PC-3 (cell line): ENCODE measurements around the gene PEAK3. TPM values are rescaled to one million over a fixed set of nuclear protein-coding genes. Genes with fewer than 3 reads are reported as not detected.

Source experiments
- ATAC-seq: fragments of 200-7000 bp; cut with Tn5 transposase; 2 replicates; pipeline ENCODE4 v1.9.1; 2020; ENCODE audit warnings: mild to moderate bottlenecking, moderate library complexity
- BruUV-seq: library from RNA; stranded (reverse); fragments of 400-500 nt; replicated peaks from 2 replicates; lab custom pipeline; 2021; lab: Mats Ljungman, UMichigan
- CTCF ChIA-PET: fragments of 300-600 bp; sonication (Branson Sonifier 250); formaldehyde crosslinking; loops from one replicate; lab custom pipeline; 2022; ENCODE audit warnings: antibody characterized with exemption; lab: Charles Lee
- POLR2A ChIA-PET: fragments of 300-600 bp; sonication (Branson Sonifier 250); formaldehyde crosslinking; loops from one replicate; lab custom pipeline; 2022; ENCODE audit warnings: antibody characterized with exemption; ENCODE audit not compliant: unreplicated experiment; lab: Charles Lee
- DNase-seq: peaks from one replicate; pipeline ENCODE4 v3.0.0-alpha.2; 2015
- H2AFZ ChIP-seq: fragments of 300-600 bp; sonication (generic); 2 replicates; pipeline ENCODE4 v1.6.0; 2016; ENCODE audit warnings: antibody characterized with exemption, low read length
- H3F3A ChIP-seq: fragments of 300-600 bp; sonication (generic); one replicate; pipeline ENCODE4 v1.6.0; 2017; ENCODE audit warnings: antibody characterized with exemption, low read length, control low read depth, mild to moderate bottlenecking; ENCODE audit not compliant: unreplicated experiment
- H3K27ac ChIP-seq: fragments of 300-600 bp; sonication (generic); 2 replicates; pipeline ENCODE4 v1.5.1; 2016; ENCODE audit warnings: mild to moderate bottlenecking, low read length
- H3K27me3 ChIP-seq: fragments of 300-600 bp; sonication (generic); 2 replicates; pipeline ENCODE4 v1.6.1; 2016; ENCODE audit warnings: low read length, mixed read lengths
- H3K36me3 ChIP-seq: fragments of 300-600 bp; sonication (generic); 2 replicates; pipeline ENCODE4 v1.6.1; 2016; ENCODE audit warnings: low read depth, mixed run types, low read length, mixed read lengths
- H3K4me1 ChIP-seq: fragments of 300-600 bp; sonication (generic); 2 replicates; pipeline ENCODE4 v1.5.1; 2016; ENCODE audit warnings: low read length; ENCODE audit not compliant: insufficient read depth
- H3K4me2 ChIP-seq: fragments of 300-600 bp; sonication (generic); 2 replicates; pipeline ENCODE4 v1.6.0; 2016; ENCODE audit warnings: low read length
- H3K4me3 ChIP-seq: fragments of 300-600 bp; sonication (generic); 2 replicates; pipeline ENCODE4 v1.5.1; 2016; ENCODE audit warnings: mild to moderate bottlenecking, low read length, mixed read lengths
- H3K79me2 ChIP-seq: fragments of 300-600 bp; sonication (generic); 2 replicates; pipeline ENCODE4 v1.6.1; 2017; ENCODE audit warnings: low read length, mixed read lengths
- H3K9ac ChIP-seq: fragments of 300-600 bp; sonication (generic); 2 replicates; pipeline ENCODE4 v1.6.0; 2016; ENCODE audit warnings: mild to moderate bottlenecking, low read length
- H3K9me2 ChIP-seq: fragments of 300-600 bp; sonication (generic); replicated peaks from 2 replicates; pipeline ENCODE4 v1.6.1; 2016; ENCODE audit warnings: mixed run types, low read length, mixed read lengths
- H3K9me3 ChIP-seq: fragments of 300-600 bp; sonication (generic); 2 replicates; pipeline ENCODE4 v1.6.1; 2016; ENCODE audit warnings: low read length, mixed read lengths
- H4K20me1 ChIP-seq: fragments of 300-600 bp; sonication (generic); 2 replicates; pipeline ENCODE4 v1.6.1; 2016; ENCODE audit warnings: low read length, mixed read lengths
- CTCF ChIP-seq: fragments of 300-600 bp; sonication (generic); conservative IDR thresholded peaks from 2 replicates; pipeline ENCODE4 v1.5.1; 2017; ENCODE audit warnings: antibody characterized with exemption, low read depth, mild to moderate bottlenecking, low read length
- EZH2 ChIP-seq: fragments of 300-600 bp; sonication (generic); IDR thresholded peaks from one replicate; pipeline ENCODE4 v1.6.1; 2017; ENCODE audit warnings: antibody characterized with exemption, mild to moderate bottlenecking, low read length; ENCODE audit not compliant: unreplicated experiment
- EZH2phosphoT487 ChIP-seq: fragments of 300-600 bp; sonication (generic); IDR thresholded peaks from 2 replicates; pipeline ENCODE4 v1.6.1; 2018; ENCODE audit warnings: mild to moderate bottlenecking, antibody characterized with exemption, low read length, borderline replicate concordance
- intact Hi-C: fragments of 100-400 bp; cut with micrococcal nuclease; formaldehyde crosslinking; loops from 2 replicates; pipeline ENCODE4 v1.9.0; 2023
- total RNA-seq: library from RNA; depleted of rRNA; stranded (reverse); fragments of >200 nt; gene quantifications from 2 replicates; pipeline ENCODE4 v1.2.3, GENCODE V29; 2014

PEAK3 gene
- total RNA-seq, 1 experiment from 2014 or later, result not detected

- no peaks in the 10 kb centered on the region for H3K36me3 ChIP-seq
- ChIA-PET CTCF (no interaction called here), POLR2A (no interaction called here)
- no peak overlapping the region for H3K4me3 ChIP-seq
- ATAC-seq, result no peak
- H3K4me2 ChIP-seq, result no peak overlapping the region
- H3K9me2 ChIP-seq, result no peaks in the 10 kb centered on the region
- TF ChIP-seq EZH2 (no peak), CTCF (no peak), EZH2phosphoT487 (no peak)
- intact Hi-C loops, result no loop called here
- H4K20me1 ChIP-seq, result no peaks in the 10 kb centered on the region
- H2AFZ ChIP-seq, result no peak overlapping the region
- H3K79me2 ChIP-seq, result no peaks in the 10 kb centered on the region
- H3K27me3 ChIP-seq, result no peaks in the 10 kb centered on the region
- H3K27ac ChIP-seq, result no peak overlapping the region
- no peak overlapping the region for H3K9ac ChIP-seq
- H3F3A ChIP-seq, result no peaks in the 10 kb centered on the region
- no peaks in the 10 kb centered on the region for H3K4me1 ChIP-seq
- no TSS peak for BruUV-seq
- no peak for DNase-seq
- H3K9me3 ChIP-seq, result no peaks in the 10 kb centered on the region
These were observed 18.6 kb upstream of the PEAK3 start for GRCh38 chr19:2300533-2300932.

- H3K9ac ChIP-seq, result no peak overlapping the region
- peaks cover 2% of the 10 kb centered on the region; the same call in 1 of the 2 replicates for H3K27me3 ChIP-seq
- ATAC-seq (no peak), DNase-seq (no peak)
- TF ChIP-seq EZH2phosphoT487, result no peak
- TF ChIP-seq EZH2, result no peak
- TF ChIP-seq CTCF, result no peak
- H3K4me3 ChIP-seq, result no peak overlapping the region
- no peaks in the 10 kb centered on the region for H3K9me2 ChIP-seq
- ChIA-PET CTCF (no interaction called here), POLR2A (no interaction called here)
- intact Hi-C loops, result no loop called here
- no TSS peak for BruUV-seq
- no peaks in the 10 kb centered on the region for H4K20me1 ChIP-seq
- H3K9me3 ChIP-seq, result no peaks in the 10 kb centered on the region
- no peak overlapping the region for H3K4me2 ChIP-seq
- no peak overlapping the region for H2AFZ ChIP-seq
- H3K36me3 ChIP-seq, result no peaks in the 10 kb centered on the region
- H3K4me1 ChIP-seq, result no peaks in the 10 kb centered on the region
- no peaks in the 10 kb centered on the region for H3F3A ChIP-seq
- H3K27ac ChIP-seq, result no peak overlapping the region
- no peaks in the 10 kb centered on the region for H3K79me2 ChIP-seq
These were observed 14.2 kb upstream of the PEAK3 start for GRCh38 chr19:2296141-2296540.

GRCh38 chr19:2294687-2295335 is 12.8 kb upstream of the PEAK3 start:
- H3K36me3 ChIP-seq, result no peaks in the 10 kb centered on the region
- ATAC-seq (no peak), DNase-seq (no peak)
- H3K27me3 ChIP-seq, result peaks cover 15% of the 10 kb centered on the region
- ChIA-PET POLR2A (no interaction called here), CTCF (no interaction called here)
- H3K4me3 ChIP-seq, result no peak overlapping the region
- H2AFZ ChIP-seq, result no peak overlapping the region
- H3K27ac ChIP-seq, result no peak overlapping the region
- H3F3A ChIP-seq, result no peaks in the 10 kb centered on the region
- no peaks in the 10 kb centered on the region for H3K9me2 ChIP-seq
- no peaks in the 10 kb centered on the region for H4K20me1 ChIP-seq
- H3K79me2 ChIP-seq, result no peaks in the 10 kb centered on the region
- H3K9me3 ChIP-seq, result no peaks in the 10 kb centered on the region
- H3K4me1 ChIP-seq, result no peaks in the 10 kb centered on the region
- BruUV-seq, result no TSS peak
- no peak overlapping the region for H3K9ac ChIP-seq
- intact Hi-C loops, result no loop called here
- H3K4me2 ChIP-seq, result no peak overlapping the region
- TF ChIP-seq EZH2, result no peak
- TF ChIP-seq CTCF, result no peak
- TF ChIP-seq EZH2phosphoT487, result no peak
